Measurements from ENCODE around the gene CBX4.

DNA sequence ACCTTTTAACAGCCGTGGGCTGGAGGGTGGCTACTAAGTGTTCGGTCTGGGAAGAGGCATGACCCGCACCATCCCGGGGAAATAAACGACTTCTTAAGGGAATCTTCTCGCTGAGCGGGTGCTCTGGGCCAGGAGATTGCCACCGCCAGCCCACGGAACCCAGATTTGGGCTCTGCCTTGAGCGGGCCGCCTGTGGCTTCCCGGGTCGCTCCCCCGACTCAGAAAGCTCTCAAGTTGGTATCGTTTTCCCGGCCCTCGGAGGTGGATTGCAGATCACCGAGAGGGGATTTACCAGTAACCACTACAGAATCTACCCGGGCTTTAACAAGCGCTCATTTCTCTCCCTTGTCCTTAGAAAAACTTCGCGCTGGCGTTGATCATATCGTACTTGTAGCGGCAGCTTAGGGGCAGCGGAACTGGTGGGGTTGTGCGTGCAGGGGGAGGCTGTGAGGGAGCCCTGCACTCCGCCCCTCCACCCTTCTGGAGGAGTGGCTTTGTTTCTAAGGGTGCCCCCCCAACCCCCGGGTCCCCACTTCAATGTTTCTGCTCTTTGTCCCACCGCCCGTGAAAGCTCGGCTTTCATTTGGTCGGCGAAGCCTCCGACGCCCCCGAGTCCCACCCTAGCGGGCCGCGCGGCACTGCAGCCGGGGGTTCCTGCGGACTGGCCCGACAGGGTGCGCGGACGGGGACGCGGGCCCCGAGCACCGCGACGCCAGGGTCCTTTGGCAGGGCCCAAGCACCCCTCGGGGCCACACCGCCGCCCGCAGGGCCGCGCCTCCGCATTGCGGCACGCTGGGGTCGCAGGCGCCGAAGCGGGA, 3.6 kb upstream of the CBX4 start:
- no peak for TF ChIP-seq POLR2A (IDR thresholded peaks at IDR 0.05)
- TF ChIP-seq, protein P1, sequence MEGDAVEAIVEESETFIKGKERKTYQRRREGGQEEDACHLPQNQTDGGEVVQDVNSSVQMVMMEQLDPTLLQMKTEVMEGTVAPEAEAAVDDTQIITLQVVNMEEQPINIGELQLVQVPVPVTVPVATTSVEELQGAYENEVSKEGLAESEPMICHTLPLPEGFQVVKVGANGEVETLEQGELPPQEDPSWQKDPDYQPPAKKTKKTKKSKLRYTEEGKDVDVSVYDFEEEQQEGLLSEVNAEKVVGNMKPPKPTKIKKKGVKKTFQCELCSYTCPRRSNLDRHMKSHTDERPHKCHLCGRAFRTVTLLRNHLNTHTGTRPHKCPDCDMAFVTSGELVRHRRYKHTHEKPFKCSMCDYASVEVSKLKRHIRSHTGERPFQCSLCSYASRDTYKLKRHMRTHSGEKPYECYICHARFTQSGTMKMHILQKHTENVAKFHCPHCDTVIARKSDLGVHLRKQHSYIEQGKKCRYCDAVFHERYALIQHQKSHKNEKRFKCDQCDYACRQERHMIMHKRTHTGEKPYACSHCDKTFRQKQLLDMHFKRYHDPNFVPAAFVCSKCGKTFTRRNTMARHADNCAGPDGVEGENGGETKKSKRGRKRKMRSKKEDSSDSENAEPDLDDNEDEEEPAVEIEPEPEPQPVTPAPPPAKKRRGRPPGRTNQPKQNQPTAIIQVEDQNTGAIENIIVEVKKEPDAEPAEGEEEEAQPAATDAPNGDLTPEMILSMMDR (IDR thresholded peaks at IDR 0.05 in 4 of 5, conservative IDR thresholded peaks at IDR 0.05 in 1 of 5): no peak

All from gastrocnemius medialis (tissue), 4 donors.